GM12891 (cell line): ENCODE data around the gene RUNX2.
A peak's percentile ranks its signal among the peaks of the same experiment; 100 is the strongest.

Experiments used
- DNase-seq: peaks from one replicate; pipeline ENCODE4 v3.0.0; 2011; ENCODE audit warnings: low spot score; ENCODE audit not compliant: insufficient read length
- FAIRE-seq: peaks from 2 replicates; lab custom pipeline; 2011; peaks lifted over from hg19 to GRCh38; lab: Jason Lieb, UNC
- PAX5 ChIP-seq: IDR thresholded peaks from 2 replicates; pipeline ENCODE4 v1.6.1; 2011; ENCODE audit warnings: low read length, moderate library complexity, mild to moderate bottlenecking; ENCODE audit not compliant: insufficient read depth, severe bottlenecking
- POLR2A ChIP-seq: IDR thresholded peaks from 2 replicates; pipeline ENCODE4 v1.6.1; 2011; ENCODE audit warnings: low read depth, low read length, control low read depth
- POLR2AphosphoS5 ChIP-seq: IDR thresholded peaks from 2 replicates; pipeline ENCODE4 v1.6.1; 2011; ENCODE audit warnings: low read depth, low read length, control low read depth
- POU2F2 ChIP-seq: IDR thresholded peaks from 2 replicates; pipeline ENCODE4 v1.6.1; 2011; ENCODE audit warnings: low read depth, mild to moderate bottlenecking, control low read depth, low read length, moderate library complexity
- SPI1 ChIP-seq: IDR thresholded peaks from 2 replicates; pipeline ENCODE4 v1.6.1; 2011; ENCODE audit warnings: low read depth, low read length, control low read depth
- TAF1 ChIP-seq: IDR thresholded peaks from 2 replicates; pipeline ENCODE4 v1.6.1; 2011; ENCODE audit warnings: low read depth, low read length, control low read depth

RUNX2 gene

GRCh38 chr6:45301348-45302142, 26.6 kb upstream of the RUNX2 start:
- TF ChIP-seq POU2F2 (no peak), SPI1 (no peak)
- FAIRE-seq (no peak), DNase-seq (no peak)

GRCh38 chr6:45302832-45303231, 25.3 kb upstream of the RUNX2 start:
- FAIRE-seq: no peak
- TF ChIP-seq POLR2AphosphoS5: no peak
- TF ChIP-seq SPI1: no peak
- TF ChIP-seq TAF1: no peak
- no peak for TF ChIP-seq POU2F2
- TF ChIP-seq POLR2A: no peak
- TF ChIP-seq PAX5: no peak

GRCh38 chr6:45305546-45305945, 22.6 kb upstream of the RUNX2 start:
- DNase-seq (no peak), FAIRE-seq (no peak)
- no peak for TF ChIP-seq SPI1
- no peak for TF ChIP-seq TAF1
- no peak for TF ChIP-seq POLR2A
- TF ChIP-seq POLR2AphosphoS5: no peak
- TF ChIP-seq PAX5: no peak
- TF ChIP-seq POU2F2: no peak

More at GRCh38 chr6:45302832-45303231, 25.3 kb upstream of the RUNX2 start:
- DNase-seq: no peak

GRCh38 chr6:45310118-45310788, 17.9 kb upstream of the RUNX2 start:
- DNase-seq (no peak), FAIRE-seq (peak; percentile 38)
- no peak for TF ChIP-seq PAX5
- no peak for TF ChIP-seq POLR2A
- no peak for TF ChIP-seq TAF1
- no peak for TF ChIP-seq POLR2AphosphoS5
- TF ChIP-seq SPI1: no peak
- TF ChIP-seq POU2F2: no peak

GRCh38 chr6:45314146-45314545, 14.0 kb upstream of the RUNX2 start:
- TF ChIP-seq POLR2A (no peak), TAF1 (no peak), POU2F2 (no peak), POLR2AphosphoS5 (no peak), PAX5 (no peak), SPI1 (no peak)
- DNase-seq (no peak), FAIRE-seq (no peak)

GRCh38 chr6:45320349-45320748, 7.8 kb upstream of the RUNX2 start:
- TF ChIP-seq PAX5: no peak
- TF ChIP-seq SPI1: no peak
- no peak for TF ChIP-seq POU2F2
- TF ChIP-seq TAF1: no peak
- no peak for TF ChIP-seq POLR2AphosphoS5
- TF ChIP-seq POLR2A: no peak
- DNase-seq (no peak), FAIRE-seq (no peak)

GRCh38 chr6:45323656-45324224, 4.4 kb upstream of the RUNX2 start:
- FAIRE-seq: no peak
- TF ChIP-seq POLR2AphosphoS5 (no peak), TAF1 (no peak), POLR2A (no peak), PAX5 (no peak), POU2F2 (no peak), SPI1 (no peak)
- no peak for DNase-seq

- FAIRE-seq: no peak
- DNase-seq: no peak
- TF ChIP-seq POU2F2 (no peak), POLR2A (no peak; the same call in 1 of the 2 replicates), PAX5 (no peak)
These were observed 1.3 kb upstream of the RUNX2 start for GRCh38 chr6:45326698-45327417.

- FAIRE-seq (no peak), DNase-seq (no peak)
- no peak for TF ChIP-seq POLR2AphosphoS5
These were observed 393 bp downstream of the RUNX2 start for GRCh38 chr6:45328523-45328922.

GRCh38 chr6:45344900-45345299, 16.8 kb downstream of the RUNX2 start:
- DNase-seq (no peak), FAIRE-seq (no peak)
- TF ChIP-seq POU2F2: no peak
- no peak for TF ChIP-seq POLR2AphosphoS5
- TF ChIP-seq POLR2A: no peak
- TF ChIP-seq TAF1: no peak
- TF ChIP-seq PAX5: no peak
- TF ChIP-seq SPI1: no peak

- no peak for TF ChIP-seq POLR2AphosphoS5
- TF ChIP-seq POU2F2: no peak
- TF ChIP-seq POLR2A: no peak
- no peak for TF ChIP-seq PAX5
- no peak for TF ChIP-seq TAF1
- TF ChIP-seq SPI1: no peak
- FAIRE-seq: no peak
These were observed 22.1 kb downstream of the RUNX2 start for GRCh38 chr6:45350186-45350710.

More at GRCh38 chr6:45350186-45350710, 22.1 kb downstream of the RUNX2 start:
- DNase-seq: no peak
